Astrocyte (in vitro differentiated cells and primary cell): ENCODE data around the gene FTCD. TPM values are rescaled to one million over a fixed set of nuclear protein-coding genes. Genes with fewer than 3 reads are reported as not detected.
A peak's percentile ranks its signal among the peaks of the same experiment; 100 is the strongest.

Experiments used
- DNase-seq: peaks from one replicate; pipeline ENCODE4 v3.0.0-alpha.2; 2010; ENCODE audit warnings: low read depth
- FAIRE-seq: peaks from 2 replicates; lab custom pipeline; 2011; peaks lifted over from hg19 to GRCh38; lab: Jason Lieb, UNC
- H2AFZ ChIP-seq: 2 replicates; pipeline ENCODE4 v1.6.0; 2012; ENCODE audit warnings: low read depth, low read length, inconsistent platforms
- H3K27ac ChIP-seq: 2 replicates; pipeline ENCODE4 v1.5.1; 2011; ENCODE audit warnings: low read depth, low read length, inconsistent platforms
- H3K27me3 ChIP-seq: 2 replicates; pipeline ENCODE4 v1.6.0; 2011; ENCODE audit warnings: low read length, inconsistent platforms; ENCODE audit not compliant: insufficient read depth
- H3K36me3 ChIP-seq: 2 replicates; pipeline ENCODE4 v1.5.1; 2011; ENCODE audit warnings: low read length, inconsistent platforms; ENCODE audit not compliant: insufficient read depth
- H3K4me1 ChIP-seq: 2 replicates; pipeline ENCODE4 v1.5.1; 2011; ENCODE audit warnings: low read length, inconsistent platforms; ENCODE audit not compliant: insufficient read depth
- H3K4me2 ChIP-seq: 2 replicates; pipeline ENCODE4 v1.6.0; 2012; ENCODE audit warnings: low read length, inconsistent platforms
- H3K4me3 ChIP-seq: 2 replicates; pipeline ENCODE4 v1.5.1; 2011; ENCODE audit warnings: low read depth, mild to moderate bottlenecking, low read length, inconsistent platforms; ENCODE audit not compliant: insufficient read depth
- H3K79me2 ChIP-seq: 2 replicates; pipeline ENCODE4 v1.6.0; 2012; ENCODE audit warnings: mild to moderate bottlenecking, low read length, inconsistent platforms; ENCODE audit not compliant: insufficient read depth
- H3K9ac ChIP-seq: 2 replicates; pipeline ENCODE4 v1.6.0; 2012; ENCODE audit warnings: mild to moderate bottlenecking, low read length, inconsistent platforms
- H3K9me3 ChIP-seq: 2 replicates; pipeline ENCODE4 v1.5.1; 2012; ENCODE audit warnings: low read depth, mild to moderate bottlenecking, low read length, inconsistent platforms; ENCODE audit not compliant: insufficient read depth
- H4K20me1 ChIP-seq: 2 replicates; pipeline ENCODE4 v1.6.0; 2012; ENCODE audit warnings: low read length, inconsistent platforms; ENCODE audit not compliant: insufficient read depth
- H3K27ac Mint-ChIP-seq: one replicate; pipeline ENCODE4 v1.8.0; 2021; ENCODE audit warnings: mild to moderate bottlenecking, mixed read lengths; ENCODE audit not compliant: unreplicated experiment
- H3K27me3 Mint-ChIP-seq: one replicate; pipeline ENCODE4 v1.8.0; 2021; ENCODE audit warnings: low read depth, mixed read lengths; ENCODE audit not compliant: unreplicated experiment
- H3K36me3 Mint-ChIP-seq: one replicate; pipeline ENCODE4 v1.8.0; 2021; ENCODE audit warnings: low read depth, mixed read lengths; ENCODE audit not compliant: unreplicated experiment
- H3K4me1 Mint-ChIP-seq: one replicate; pipeline ENCODE4 v1.8.0; 2021; ENCODE audit warnings: low read depth, mixed read lengths; ENCODE audit not compliant: unreplicated experiment
- H3K4me3 Mint-ChIP-seq: one replicate; pipeline ENCODE4 v1.8.0; 2021; ENCODE audit warnings: mild to moderate bottlenecking, moderate library complexity, mixed read lengths; ENCODE audit not compliant: unreplicated experiment
- H3K9me3 Mint-ChIP-seq: one replicate; pipeline ENCODE4 v1.8.0; 2021; ENCODE audit warnings: mild to moderate bottlenecking, mixed read lengths; ENCODE audit not compliant: unreplicated experiment
- CTCF ChIP-seq: IDR thresholded peaks from 2 replicates; pipeline ENCODE4 v1.5.1; 2011; ENCODE audit warnings: low read depth, mild to moderate bottlenecking, inconsistent platforms, low read length, moderate library complexity; ENCODE audit not compliant: insufficient read depth
- EZH2 ChIP-seq: IDR thresholded peaks from 2 replicates; pipeline ENCODE4 v1.6.1; 2012; ENCODE audit warnings: mild to moderate bottlenecking, low read length, inconsistent platforms; ENCODE audit not compliant: insufficient read depth
- total RNA-seq: library from RNA; stranded (reverse); gene quantifications from 2 replicates; pipeline ENCODE4 v1.2.1, GENCODE V29; 2021

The FTCD gene
- total RNA-seq, 1 donor from 2014 or later: 1.9 TPM

DNA sequence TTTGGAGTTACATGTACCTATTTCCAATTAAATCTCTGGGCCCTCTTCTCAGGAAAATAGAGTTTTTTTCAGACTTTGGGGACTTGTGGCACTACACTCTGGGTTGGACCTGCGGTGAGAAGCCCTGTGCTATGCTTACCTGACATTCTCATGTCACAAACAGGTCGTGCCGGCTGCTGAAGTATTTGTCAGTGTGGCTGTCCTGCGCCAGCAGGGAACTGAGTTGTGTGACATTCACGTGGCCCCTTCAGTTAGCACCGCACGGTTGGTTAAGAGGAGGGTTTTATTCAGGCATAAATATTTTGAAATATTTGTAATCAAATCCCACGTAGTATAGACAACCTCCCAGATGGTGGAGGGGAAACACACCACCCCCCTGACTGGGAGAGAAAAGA is 63.8 kb downstream of the FTCD start:
- Mint-ChIP-seq H3K36me3 (no peaks in the 10 kb centered on the region), H3K27me3 (peaks cover 5% of the 10 kb centered on the region), H3K4me3 (no peak overlapping the region), H3K9me3 (peaks cover 25% of the 10 kb centered on the region), H3K27ac (no peak overlapping the region), H3K4me1 (no peaks in the 10 kb centered on the region)
- Histone ChIP-seq H3K4me1 (peaks cover 15% of the 10 kb centered on the region), H2AFZ (no peak overlapping the region), H3K9me3 (peaks cover 3% of the 10 kb centered on the region), H3K9ac (peak overlapping the region; percentile 76), H3K36me3 (no peaks in the 10 kb centered on the region), H3K4me2 (peak overlapping the region; percentile 71), H3K79me2 (peaks cover 3% of the 10 kb centered on the region), H4K20me1 (no peaks in the 10 kb centered on the region), H3K27me3 (no peaks in the 10 kb centered on the region), H3K4me3 (no peak overlapping the region), H3K27ac (peak overlapping the region; percentile 92)
- no peak for FAIRE-seq
- DNase-seq: no peak
- TF ChIP-seq EZH2 (no peak), CTCF (no peak)

DNA sequence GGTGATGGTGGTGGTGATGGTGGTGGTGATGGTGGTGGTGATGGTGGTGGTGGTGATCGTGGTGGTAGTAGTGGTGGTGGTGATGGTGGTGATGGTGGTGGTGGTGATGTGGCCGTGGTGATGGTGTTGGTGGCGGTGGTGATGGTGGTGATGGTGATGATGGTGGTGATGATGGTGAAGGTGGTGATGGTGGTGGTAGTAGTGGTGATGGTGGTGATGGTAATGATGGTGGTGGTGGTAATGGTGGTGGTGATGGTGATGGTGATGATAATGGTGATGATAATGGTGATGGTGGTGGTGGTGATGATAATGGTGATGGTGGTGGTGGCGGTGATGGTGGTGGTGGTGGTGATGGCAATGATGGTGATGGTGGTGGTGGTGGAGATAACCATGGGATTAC is 64.3 kb downstream of the FTCD start:
- peaks cover 25% of the 10 kb centered on the region for H3K9me3 Mint-ChIP-seq
- no peaks in the 10 kb centered on the region for H3K4me1 Mint-ChIP-seq
- H3K36me3 Mint-ChIP-seq: no peaks in the 10 kb centered on the region
- no peak overlapping the region for H3K4me3 Mint-ChIP-seq
- FAIRE-seq (no peak), DNase-seq (no peak)
- no peak for TF ChIP-seq CTCF
- no peak for TF ChIP-seq EZH2
- no peak overlapping the region for H2AFZ ChIP-seq
- no peak overlapping the region for H3K4me3 ChIP-seq
- peaks cover 14% of the 10 kb centered on the region for H3K4me1 ChIP-seq
- H3K9me3 ChIP-seq: peaks cover 3% of the 10 kb centered on the region
- H3K79me2 ChIP-seq: no peaks in the 10 kb centered on the region
- H4K20me1 ChIP-seq: no peaks in the 10 kb centered on the region
- H3K27ac Mint-ChIP-seq: no peak overlapping the region
- no peak overlapping the region for H3K4me2 ChIP-seq
- H3K27me3 Mint-ChIP-seq: peaks cover under 1% of the 10 kb centered on the region
- no peaks in the 10 kb centered on the region for H3K36me3 ChIP-seq
- no peaks in the 10 kb centered on the region for H3K27me3 ChIP-seq
- no peak overlapping the region for H3K9ac ChIP-seq
- H3K27ac ChIP-seq: no peak overlapping the region

GRCh38 chr21:46089285-46089684 is 66.1 kb downstream of the FTCD start:
- no peak overlapping the region for H3K4me2 ChIP-seq
- no peak overlapping the region for H3K27ac ChIP-seq
- DNase-seq (no peak), FAIRE-seq (no peak)
- H3K4me1 Mint-ChIP-seq: no peaks in the 10 kb centered on the region
- H3K27me3 Mint-ChIP-seq: peaks cover 2% of the 10 kb centered on the region
- peaks cover 2% of the 10 kb centered on the region for H3K36me3 Mint-ChIP-seq
- no peaks in the 10 kb centered on the region for H3K79me2 ChIP-seq
- H3K9me3 Mint-ChIP-seq: peaks cover 28% of the 10 kb centered on the region
- no peaks in the 10 kb centered on the region for H4K20me1 ChIP-seq
- H3K36me3 ChIP-seq: no peaks in the 10 kb centered on the region
- no peak overlapping the region for H2AFZ ChIP-seq
- H3K4me3 ChIP-seq: no peak overlapping the region
- H3K27me3 ChIP-seq: no peaks in the 10 kb centered on the region
- peaks cover 14% of the 10 kb centered on the region for H3K4me1 ChIP-seq
- no peak overlapping the region for H3K27ac Mint-ChIP-seq
- H3K9me3 ChIP-seq: peaks cover 5% of the 10 kb centered on the region
- no peak overlapping the region for H3K9ac ChIP-seq
- no peak for TF ChIP-seq EZH2
- no peak for TF ChIP-seq CTCF
- H3K4me3 Mint-ChIP-seq: no peak overlapping the region
